Esophagus squamous epithelium (tissue), 4 donors: ENCODE measurements around the gene MS4A10.

Source experiments
- POLR2A ChIP-seq, 4 donors: fragments of 450-650 bp; IDR thresholded peaks; one replicate each; pipeline ENCODE4 v1.6.1; 2017; ENCODE audit warnings: antibody characterized with exemption in 4 of 4, mild to moderate bottlenecking in 4 of 4, moderate library complexity in 3 of 4
- TF ChIP-seq, protein P1 (sequence below), 6 experiments: fragments of 450-650 bp in 4 of 6; fragments of 200-600 bp in 2 of 6; sonication (generic) in 2 of 6; IDR thresholded peaks; one replicate each; pipeline ENCODE4 v1.5.1; 2016 to 2019; ENCODE audit warnings: antibody characterized with exemption in 6 of 6, mild to moderate bottlenecking in 4 of 6, moderate library complexity in 4 of 6

DNA sequence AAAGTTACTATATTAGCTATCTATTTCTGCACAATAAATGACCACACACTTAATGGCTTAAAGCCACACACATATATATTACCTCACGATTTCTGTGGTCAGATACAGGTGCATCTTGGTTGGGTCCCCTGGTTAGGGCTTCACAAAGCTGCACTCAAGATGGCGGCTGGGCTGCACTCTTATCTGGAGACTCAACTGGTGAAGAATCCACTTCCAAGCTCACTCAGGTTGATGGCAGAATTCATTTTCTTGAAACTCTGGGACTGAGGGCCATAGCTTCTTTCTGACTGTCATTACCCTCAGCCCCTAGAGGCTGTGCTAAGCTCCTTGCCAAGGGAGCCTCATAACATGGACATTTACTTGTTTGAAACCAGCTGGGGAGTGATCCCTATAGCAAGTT, 5.1 kb upstream of the MS4A10 start:
- TF ChIP-seq, protein P1, sequence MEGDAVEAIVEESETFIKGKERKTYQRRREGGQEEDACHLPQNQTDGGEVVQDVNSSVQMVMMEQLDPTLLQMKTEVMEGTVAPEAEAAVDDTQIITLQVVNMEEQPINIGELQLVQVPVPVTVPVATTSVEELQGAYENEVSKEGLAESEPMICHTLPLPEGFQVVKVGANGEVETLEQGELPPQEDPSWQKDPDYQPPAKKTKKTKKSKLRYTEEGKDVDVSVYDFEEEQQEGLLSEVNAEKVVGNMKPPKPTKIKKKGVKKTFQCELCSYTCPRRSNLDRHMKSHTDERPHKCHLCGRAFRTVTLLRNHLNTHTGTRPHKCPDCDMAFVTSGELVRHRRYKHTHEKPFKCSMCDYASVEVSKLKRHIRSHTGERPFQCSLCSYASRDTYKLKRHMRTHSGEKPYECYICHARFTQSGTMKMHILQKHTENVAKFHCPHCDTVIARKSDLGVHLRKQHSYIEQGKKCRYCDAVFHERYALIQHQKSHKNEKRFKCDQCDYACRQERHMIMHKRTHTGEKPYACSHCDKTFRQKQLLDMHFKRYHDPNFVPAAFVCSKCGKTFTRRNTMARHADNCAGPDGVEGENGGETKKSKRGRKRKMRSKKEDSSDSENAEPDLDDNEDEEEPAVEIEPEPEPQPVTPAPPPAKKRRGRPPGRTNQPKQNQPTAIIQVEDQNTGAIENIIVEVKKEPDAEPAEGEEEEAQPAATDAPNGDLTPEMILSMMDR (IDR thresholded peaks at IDR 0.05) = no peak
- TF ChIP-seq POLR2A (IDR thresholded peaks at IDR 0.05) = no peak
